HEK293 (cell line): ENCODE measurements around the gene STK36.

Experiments used
- CTCF ChIA-PET: fragments of 350-600 bp; formaldehyde crosslinking; extraction: SDS; loops from one replicate; lab custom pipeline; 2021; ENCODE audit warnings: antibody characterized with exemption; lab: Yijun Ruan, JAX
- POLR2A ChIA-PET: fragments of 300-600 bp; formaldehyde crosslinking; extraction: SDS; loops from one replicate; lab custom pipeline; 2020; ENCODE audit warnings: antibody characterized with exemption, inconsistent platforms; lab: Yijun Ruan, JAX
- H3K27ac ChIP-seq: fragments of 200-500 bp; sonication (Bioruptor generic); 2 replicates; pipeline ENCODE4 v1.5.1; 2014; ENCODE audit warnings: low read depth, low read length, control low read depth, inconsistent platforms; ENCODE audit errors: extremely low read depth
- H3K36me3 ChIP-seq, 2 experiments: fragments of 200-500 bp in 1 of 2; sonication (Bioruptor generic) in 1 of 2; 1 replicate in 1 of 2; 2 replicates in 1 of 2; pipeline ENCODE4 v1.5.1; 2014 to 2017; ENCODE audit warnings: inconsistent platforms in 2 of 2, low read length in 2 of 2; ENCODE audit not compliant: control insufficient read depth in 2 of 2, insufficient read depth in 1 of 2
- H3K4me1 ChIP-seq: fragments of 200-500 bp; sonication (Bioruptor generic); 2 replicates; pipeline ENCODE4 v1.5.1; 2014; ENCODE audit warnings: mild to moderate bottlenecking, low read length, inconsistent platforms; ENCODE audit not compliant: control insufficient read depth, insufficient read depth
- H3K4me3 ChIP-seq: 2 replicates; pipeline ENCODE4 v1.5.1; 2011; ENCODE audit warnings: low read depth, mild to moderate bottlenecking, control low read depth, low read length, moderate library complexity
- H3K9me3 ChIP-seq: fragments of 200-500 bp; sonication (Bioruptor generic); 2 replicates; pipeline ENCODE4 v1.5.1; 2014; ENCODE audit warnings: low read depth, low read length, inconsistent platforms; ENCODE audit not compliant: control insufficient read depth, insufficient read depth
- HOXC10 ChIP-seq: sonication (generic); formaldehyde crosslinking; IDR thresholded peaks from 2 replicates; pipeline ENCODE4 v1.8.1; 2023; ENCODE audit warnings: mild to moderate bottlenecking, missing genetic modification reagents
- INSM2 ChIP-seq: fragments of 450-650 bp; formaldehyde crosslinking; IDR thresholded peaks from 2 replicates; pipeline ENCODE4 v1.5.1; 2016; ENCODE audit warnings: missing biosample characterization, missing genetic modification characterization
- RBAK ChIP-seq: fragments of 450-650 bp; formaldehyde crosslinking; IDR thresholded peaks from 2 replicates; pipeline ENCODE4 v1.5.1; 2016; ENCODE audit warnings: missing biosample characterization, missing genetic modification characterization
- SCRT1 ChIP-seq: fragments of 450-650 bp; formaldehyde crosslinking; IDR thresholded peaks from 2 replicates; pipeline ENCODE4 v1.5.1; 2016; ENCODE audit warnings: missing biosample characterization, missing genetic modification characterization, borderline replicate concordance
- SCRT2 ChIP-seq: fragments of 450-650 bp; formaldehyde crosslinking; IDR thresholded peaks from 2 replicates; pipeline ENCODE4 v1.5.1; 2016; ENCODE audit warnings: missing biosample characterization, missing genetic modification characterization
- TCF7L2 ChIP-seq: IDR thresholded peaks from 2 replicates; pipeline ENCODE4 v1.6.1; 2011; ENCODE audit warnings: low read depth, mild to moderate bottlenecking, inconsistent platforms, low read length, moderate library complexity, borderline replicate concordance
- TSHZ1 ChIP-seq: fragments of 450-650 bp; formaldehyde crosslinking; IDR thresholded peaks from 2 replicates; pipeline ENCODE4 v1.5.1; 2016; ENCODE audit warnings: missing biosample characterization, missing genetic modification characterization, borderline replicate concordance
- ZBTB26 ChIP-seq: fragments of 450-650 bp; formaldehyde crosslinking; optimal IDR thresholded peaks from 2 replicates; pipeline ENCODE3; 2016; ENCODE audit warnings: missing biosample characterization, mild to moderate bottlenecking, missing genetic modification characterization
- ZBTB44 ChIP-seq: fragments of 450-650 bp; IDR thresholded peaks from 2 replicates; pipeline ENCODE4 v1.5.1; 2018; ENCODE audit warnings: missing biosample characterization, mild to moderate bottlenecking, missing genetic modification characterization
- ZBTB48 ChIP-seq: fragments of 450-650 bp; formaldehyde crosslinking; IDR thresholded peaks from 2 replicates; pipeline ENCODE4 v1.5.1; 2016; ENCODE audit warnings: missing biosample characterization, missing genetic modification characterization
- ZFP37 ChIP-seq: fragments of 450-650 bp; formaldehyde crosslinking; IDR thresholded peaks from 2 replicates; pipeline ENCODE4 v1.5.1; 2016; ENCODE audit warnings: missing biosample characterization, missing genetic modification characterization
- ZNF302 ChIP-seq: fragments of 450-650 bp; formaldehyde crosslinking; IDR thresholded peaks from 2 replicates; pipeline ENCODE4 v1.5.1; 2016; ENCODE audit warnings: missing biosample characterization, missing genetic modification characterization, low read depth
- ZNF521 ChIP-seq: fragments of 450-650 bp; formaldehyde crosslinking; IDR thresholded peaks from 2 replicates; pipeline ENCODE4 v1.5.1; 2017; ENCODE audit warnings: missing biosample characterization, mild to moderate bottlenecking, missing genetic modification characterization
- ZNF571 ChIP-seq: fragments of 450-650 bp; formaldehyde crosslinking; IDR thresholded peaks from 2 replicates; pipeline ENCODE4 v1.5.0; 2017; ENCODE audit warnings: missing biosample characterization, missing genetic modification characterization
- ZNF596 ChIP-seq: fragments of 450-650 bp; IDR thresholded peaks from 2 replicates; pipeline ENCODE4 v1.5.0; 2018; ENCODE audit warnings: missing biosample characterization, mild to moderate bottlenecking, missing genetic modification characterization, moderate library complexity
- ZNF600 ChIP-seq: fragments of 450-650 bp; formaldehyde crosslinking; IDR thresholded peaks from 2 replicates; pipeline ENCODE4 v1.5.1; 2016; ENCODE audit warnings: missing biosample characterization, missing genetic modification characterization
- ZNF654 ChIP-seq: fragments of 450-650 bp; formaldehyde crosslinking; IDR thresholded peaks from 2 replicates; pipeline ENCODE4 v1.5.1; 2016; ENCODE audit warnings: low read depth, missing biosample characterization, missing genetic modification characterization
- ZNF704 ChIP-seq: fragments of 450-650 bp; formaldehyde crosslinking; IDR thresholded peaks from 2 replicates; pipeline ENCODE4 v1.5.1; 2016; ENCODE audit warnings: missing biosample characterization, missing genetic modification characterization
- ZNF830 ChIP-seq: fragments of 450-650 bp; IDR thresholded peaks from 2 replicates; pipeline ENCODE4 v1.5.0; 2018; ENCODE audit warnings: missing biosample characterization, missing genetic modification characterization, low read depth, mild to moderate bottlenecking, moderate library complexity
- ZSCAN30 ChIP-seq: fragments of 450-650 bp; IDR thresholded peaks from 2 replicates; pipeline ENCODE4 v1.5.1; 2018; ENCODE audit warnings: missing biosample characterization, mild to moderate bottlenecking, missing genetic modification characterization, moderate library complexity

Gene STK36

GRCh38 chr2:218710687-218711549, 39.0 kb downstream of the STK36 start, which contains the start of gene TTLL4 (continued):
- TF ChIP-seq TSHZ1 (tag by site-specific recombination) (0 out of 2 replicates have a peak, but pooled peaks have one; percentile 13), ZFP37 (tag by site-specific recombination) (peak; percentile 94), ZNF704 (no peak), INSM2 (peak; percentile 41; the same call in 1 of the 2 replicates)

GRCh38 chr2:218711550-218711929, 39.7 kb downstream of the STK36 start:
- H3K27ac ChIP-seq = peak overlapping the region; percentile 83; the same call in 1 of the 2 replicates
- POLR2A ChIA-PET = interaction anchor here (0.7 to 1.8 kb wide), 5 partner anchors 10 to 136 kb away, joined by 3 to 12 read pairs (median 3); partner anchors contain the start of genes RNF25 and STK36
- no peaks in the 10 kb centered on the region for H3K9me3 ChIP-seq
- CTCF ChIA-PET = interaction anchor here (0.6 to 2.8 kb wide), 11 partner anchors 10 to 864 kb away, joined by 3 to 41 read pairs (median 4); no protein-coding TSS in a partner anchor
- TF ChIP-seq SCRT2 (tag by site-specific recombination) (peak; percentile 77), HOXC10 (CRISPR knock-in tag) (no peak)
- peak overlapping the region; percentile 99 for H3K4me3 ChIP-seq
- peaks cover 10 to 21% of the 10 kb centered on the region in 2 experiments for H3K36me3 ChIP-seq
- peaks cover 3% of the 10 kb centered on the region for H3K4me1 ChIP-seq

GRCh38 chr2:218713922-218714321, 42.0 kb downstream of the STK36 start:
- CTCF ChIA-PET = interaction anchor here (0.6 to 3.1 kb wide), 3 partner anchors 18 to 137 kb away, joined by 3 to 11 read pairs (median 10); no protein-coding TSS in a partner anchor
- Histone ChIP-seq H3K36me3 (peaks cover 11 to 23% of the 10 kb centered on the region in 2 experiments), H3K4me1 (peaks cover 8% of the 10 kb centered on the region), H3K27ac (no peak overlapping the region), H3K9me3 (no peaks in the 10 kb centered on the region), H3K4me3 (no peak overlapping the region)
- POLR2A ChIA-PET = no interaction called here
- TF ChIP-seq ZBTB44 (tag by site-specific recombination) (no peak), ZNF600 (tag by site-specific recombination) (0 out of 2 replicates have a peak, but pooled peaks have one; percentile 14), SCRT2 (tag by site-specific recombination) (peak; percentile 96), ZNF654 (tag by site-specific recombination) (no peak), ZNF302 (tag by site-specific recombination) (no peak), RBAK (no peak), ZBTB48 (no peak), SCRT1 (tag by site-specific recombination) (peak; percentile 94), ZBTB26 (tag by site-specific recombination) (no peak), ZNF521 (no peak), ZNF596 (tag by site-specific recombination) (no peak), TCF7L2 (no peak), ZNF571 (tag by site-specific recombination) (no peak), ZNF830 (tag by site-specific recombination) (no peak), ZSCAN30 (tag by site-specific recombination) (no peak)
